ENCODE results near the gene YTHDF1.
"Not testable (repeated sequence)": the region's sequence is repeated elsewhere in the genome, so short reads cannot be mapped to it uniquely, and the experiment has no call there.

The YTHDF1 gene

DNA sequence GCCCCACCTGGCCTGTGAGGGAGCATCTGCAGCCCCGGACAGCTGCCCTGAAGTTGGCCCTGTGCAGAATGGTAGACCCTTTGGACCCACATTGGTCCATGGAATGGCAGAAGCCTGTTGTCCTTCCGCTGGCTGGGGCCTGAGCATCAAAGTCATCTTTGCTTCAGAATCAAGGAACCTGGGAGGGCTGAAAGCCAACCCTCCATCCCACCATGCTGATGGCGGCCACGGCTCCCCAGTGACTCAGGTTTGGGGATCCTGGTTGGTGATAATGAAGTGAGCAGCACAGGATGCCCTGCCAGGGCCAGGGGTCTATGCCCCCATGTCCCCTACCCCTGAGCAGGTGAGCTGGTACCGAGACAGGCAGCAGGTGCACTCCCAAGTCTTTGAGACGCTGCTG lies 52.8 kb downstream of the YTHDF1 start:
- Histone ChIP-seq H3K27ac (ENCODE audit: low read length) (no peak overlapping the region), H3K9me3 (ENCODE audit: control insufficient read depth in 1 of 2, low read length in 2 of 2) (no peaks in the 10 kb centered on the region), H3K27me3 (ENCODE audit: low read depth, low read length) (no peaks in the 10 kb centered on the region), H3K4me3 (ENCODE audit: low read depth in 1 of 2, low read length in 2 of 2) (no peak overlapping the region), H3K36me3 (ENCODE audit: control insufficient read depth in 1 of 2, insufficient read depth in 2 of 2, low read length in 2 of 2) (no peaks in the 10 kb centered on the region), H3K4me1 (ENCODE audit: control insufficient read depth in 1 of 2, insufficient read depth in 2 of 2, low read length in 2 of 2) (no peaks in the 10 kb centered on the region)

DNA sequence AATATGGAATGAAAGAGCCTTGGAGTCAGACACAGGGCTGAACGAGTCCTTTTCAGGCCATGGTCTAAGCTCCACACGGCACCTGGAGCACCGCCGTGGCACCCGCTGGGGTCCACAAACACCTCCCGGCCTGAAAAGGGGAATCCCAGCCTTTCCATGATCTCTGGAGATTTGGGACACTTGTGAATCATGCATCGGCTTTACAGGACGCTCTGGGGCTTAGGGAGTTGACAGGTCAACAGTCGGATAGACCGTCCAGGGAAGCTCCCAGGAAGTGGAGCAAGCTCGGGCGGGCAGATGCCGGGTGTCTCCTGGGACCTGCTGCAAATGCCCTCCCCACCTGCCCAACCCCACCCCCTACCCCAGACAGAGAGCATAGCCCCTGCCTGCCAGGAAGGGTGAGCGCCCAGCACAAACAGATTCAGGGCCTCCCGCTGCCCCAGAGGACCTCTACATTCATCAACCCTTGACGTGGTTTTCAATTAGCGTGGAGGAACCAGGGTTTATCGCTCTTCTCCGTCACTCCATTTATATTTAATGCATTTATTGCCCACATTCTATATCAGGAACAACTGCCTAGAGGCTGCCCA lies 53.6 kb downstream of the YTHDF1 start:
- Histone ChIP-seq H3K9me3 (ENCODE audit: control insufficient read depth in 1 of 2, low read length in 2 of 2) (no peaks in the 10 kb centered on the region), H3K27me3 (ENCODE audit: low read depth, low read length) (no peaks in the 10 kb centered on the region), H3K36me3 (ENCODE audit: control insufficient read depth in 1 of 2, insufficient read depth in 2 of 2, low read length in 2 of 2) (no peaks in the 10 kb centered on the region), H3K27ac (ENCODE audit: low read length) (no peak overlapping the region), H3K4me1 (ENCODE audit: control insufficient read depth in 1 of 2, insufficient read depth in 2 of 2, low read length in 2 of 2) (no peaks in the 10 kb centered on the region), H3K4me3 (ENCODE audit: low read depth in 1 of 2, low read length in 2 of 2) (no peak overlapping the region)

- Histone ChIP-seq H3K27ac (ENCODE audit: low read length) (no peak overlapping the region), H3K9me3 (ENCODE audit: control insufficient read depth in 1 of 2, low read length in 2 of 2) (no peaks in the 10 kb centered on the region), H3K27me3 (ENCODE audit: low read depth, low read length) (no peaks in the 10 kb centered on the region)
Observed at GRCh38 chr20:63161176-63161651, 54.7 kb downstream of the YTHDF1 start.

GRCh38 chr20:63160641-63161175 lies 55.2 kb downstream of the YTHDF1 start:
- no peaks in the 10 kb centered on the region for H3K9me3 ChIP-seq (ENCODE audit: control insufficient read depth in 1 of 2, low read length in 2 of 2)
- H3K36me3 ChIP-seq (ENCODE audit: control insufficient read depth in 1 of 2, insufficient read depth in 2 of 2, low read length in 2 of 2), result no peaks in the 10 kb centered on the region
- no peaks in the 10 kb centered on the region for H3K27me3 ChIP-seq (ENCODE audit: low read depth, low read length)
- H3K27ac ChIP-seq (ENCODE audit: low read length), result no peak overlapping the region
- no peak overlapping the region for H3K4me3 ChIP-seq (ENCODE audit: low read depth in 1 of 2, low read length in 2 of 2)
- no peaks in the 10 kb centered on the region for H3K4me1 ChIP-seq (ENCODE audit: control insufficient read depth in 1 of 2, insufficient read depth in 2 of 2, low read length in 2 of 2)

More at GRCh38 chr20:63161176-63161651, 54.7 kb downstream of the YTHDF1 start:
- Histone ChIP-seq H3K4me3 (ENCODE audit: low read depth in 1 of 2, low read length in 2 of 2) (no peak overlapping the region), H3K36me3 (ENCODE audit: control insufficient read depth in 1 of 2, insufficient read depth in 2 of 2, low read length in 2 of 2) (no peaks in the 10 kb centered on the region), H3K4me1 (ENCODE audit: control insufficient read depth in 1 of 2, insufficient read depth in 2 of 2, low read length in 2 of 2) (no peaks in the 10 kb centered on the region)

- H3K9me3 ChIP-seq (ENCODE audit: control insufficient read depth in 1 of 2, low read length in 2 of 2), result no peaks in the 10 kb centered on the region
- no peaks in the 10 kb centered on the region for H3K36me3 ChIP-seq (ENCODE audit: control insufficient read depth in 1 of 2, insufficient read depth in 2 of 2, low read length in 2 of 2)
- H3K4me1 ChIP-seq (ENCODE audit: control insufficient read depth in 1 of 2, insufficient read depth in 2 of 2, low read length in 2 of 2), result no peaks in the 10 kb centered on the region
- H3K27ac ChIP-seq (ENCODE audit: low read length), result no peak overlapping the region
- no peak overlapping the region for H3K4me3 ChIP-seq (ENCODE audit: low read depth in 1 of 2, low read length in 2 of 2)
- no peaks in the 10 kb centered on the region for H3K27me3 ChIP-seq (ENCODE audit: low read depth, low read length)
Observed at GRCh38 chr20:63159826-63160640, 55.9 kb downstream of the YTHDF1 start.

DNA sequence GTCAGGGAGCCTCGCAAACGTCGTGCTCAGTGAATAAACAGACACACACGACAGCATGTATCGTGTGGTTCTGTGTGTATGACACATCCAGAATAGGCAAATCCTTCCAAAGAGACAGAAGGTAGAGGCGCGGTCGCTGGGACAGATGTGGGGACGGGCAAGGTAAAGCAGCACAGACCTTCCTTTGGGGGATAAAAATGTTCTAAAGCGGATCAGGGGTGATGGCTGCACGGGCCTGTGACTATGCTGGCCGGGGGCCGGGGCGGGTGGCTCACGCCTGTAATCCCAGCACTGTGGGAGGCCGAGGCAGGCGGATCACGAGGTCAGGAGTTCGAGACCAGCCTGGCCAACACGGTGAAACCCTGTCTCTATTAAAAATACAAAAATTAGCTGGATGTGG lies 56.7 kb downstream of the YTHDF1 start:
- not testable (repeated sequence) for H3K27ac ChIP-seq (ENCODE audit: low read length); H3K36me3 ChIP-seq (ENCODE audit: control insufficient read depth in 1 of 2, insufficient read depth in 2 of 2, low read length in 2 of 2); H3K4me3 ChIP-seq (ENCODE audit: low read depth in 1 of 2, low read length in 2 of 2); H3K4me1 ChIP-seq (ENCODE audit: control insufficient read depth in 1 of 2, insufficient read depth in 2 of 2, low read length in 2 of 2); H3K9me3 ChIP-seq (ENCODE audit: control insufficient read depth in 1 of 2, low read length in 2 of 2); H3K27me3 ChIP-seq (ENCODE audit: low read depth, low read length)

DNA sequence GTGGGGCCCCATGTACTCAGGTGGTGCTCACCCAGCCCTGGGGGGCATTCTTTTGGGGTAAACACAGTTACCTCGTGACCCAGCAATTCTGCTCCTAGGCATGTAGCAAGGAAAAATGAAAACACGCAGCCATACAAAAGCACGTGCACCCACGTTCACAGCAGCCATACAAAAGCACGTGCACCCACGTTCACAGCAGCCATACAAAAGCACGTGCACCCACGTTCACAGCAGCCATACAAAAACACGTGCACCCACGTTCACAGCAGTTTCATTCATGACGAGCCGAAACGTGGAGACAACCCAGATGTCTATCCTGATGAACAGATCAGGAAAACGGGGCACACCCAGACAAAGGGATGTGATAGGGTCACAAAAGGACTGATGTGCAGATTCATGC lies 57.1 kb downstream of the YTHDF1 start:
- no peaks in the 10 kb centered on the region for H3K36me3 ChIP-seq (ENCODE audit: control insufficient read depth in 1 of 2, insufficient read depth in 2 of 2, low read length in 2 of 2)
- H3K9me3 ChIP-seq (ENCODE audit: control insufficient read depth in 1 of 2, low read length in 2 of 2), result no peaks in the 10 kb centered on the region
- no peak overlapping the region for H3K27ac ChIP-seq (ENCODE audit: low read length)
- H3K4me3 ChIP-seq (ENCODE audit: low read depth in 1 of 2, low read length in 2 of 2), result no peak overlapping the region
- no peaks in the 10 kb centered on the region for H3K4me1 ChIP-seq (ENCODE audit: control insufficient read depth in 1 of 2, insufficient read depth in 2 of 2, low read length in 2 of 2)
- no peaks in the 10 kb centered on the region for H3K27me3 ChIP-seq (ENCODE audit: low read depth, low read length)

GRCh38 chr20:63158352-63158751 lies 57.6 kb downstream of the YTHDF1 start:
- Histone ChIP-seq H3K27me3 (ENCODE audit: low read depth, low read length) (no peaks in the 10 kb centered on the region), H3K4me3 (ENCODE audit: low read depth in 1 of 2, low read length in 2 of 2) (no peak overlapping the region), H3K9me3 (ENCODE audit: control insufficient read depth in 1 of 2, low read length in 2 of 2) (no peaks in the 10 kb centered on the region), H3K4me1 (ENCODE audit: control insufficient read depth in 1 of 2, insufficient read depth in 2 of 2, low read length in 2 of 2) (no peaks in the 10 kb centered on the region), H3K36me3 (ENCODE audit: control insufficient read depth in 1 of 2, insufficient read depth in 2 of 2, low read length in 2 of 2) (no peaks in the 10 kb centered on the region), H3K27ac (ENCODE audit: low read length) (no peak overlapping the region)

DNA sequence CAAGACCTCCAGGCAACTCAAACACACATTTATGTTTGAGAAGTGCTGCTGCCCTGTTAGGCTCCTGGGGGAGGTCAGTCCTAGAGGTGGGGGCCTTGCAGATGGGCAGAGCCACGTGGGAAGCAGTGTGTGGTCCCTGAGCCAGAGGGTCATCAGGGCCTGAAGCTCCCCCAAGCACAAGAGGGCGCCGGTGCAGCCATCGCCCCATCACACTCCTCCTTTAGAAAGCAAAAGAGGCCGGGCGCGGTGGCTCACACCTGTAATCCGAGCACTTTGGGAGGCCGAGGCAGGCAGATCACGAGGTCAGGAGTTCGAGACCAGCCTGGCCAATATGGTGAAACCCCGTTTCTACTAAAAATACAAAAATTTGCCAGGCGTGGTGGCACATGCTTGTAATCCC lies 58.5 kb downstream of the YTHDF1 start:
- not testable (repeated sequence) for H3K9me3 ChIP-seq (ENCODE audit: control insufficient read depth in 1 of 2, low read length in 2 of 2); H3K27me3 ChIP-seq (ENCODE audit: low read depth, low read length); H3K36me3 ChIP-seq (ENCODE audit: control insufficient read depth in 1 of 2, insufficient read depth in 2 of 2, low read length in 2 of 2); H3K4me3 ChIP-seq (ENCODE audit: low read depth in 1 of 2, low read length in 2 of 2); H3K27ac ChIP-seq (ENCODE audit: low read length); H3K4me1 ChIP-seq (ENCODE audit: control insufficient read depth in 1 of 2, insufficient read depth in 2 of 2, low read length in 2 of 2)

DNA sequence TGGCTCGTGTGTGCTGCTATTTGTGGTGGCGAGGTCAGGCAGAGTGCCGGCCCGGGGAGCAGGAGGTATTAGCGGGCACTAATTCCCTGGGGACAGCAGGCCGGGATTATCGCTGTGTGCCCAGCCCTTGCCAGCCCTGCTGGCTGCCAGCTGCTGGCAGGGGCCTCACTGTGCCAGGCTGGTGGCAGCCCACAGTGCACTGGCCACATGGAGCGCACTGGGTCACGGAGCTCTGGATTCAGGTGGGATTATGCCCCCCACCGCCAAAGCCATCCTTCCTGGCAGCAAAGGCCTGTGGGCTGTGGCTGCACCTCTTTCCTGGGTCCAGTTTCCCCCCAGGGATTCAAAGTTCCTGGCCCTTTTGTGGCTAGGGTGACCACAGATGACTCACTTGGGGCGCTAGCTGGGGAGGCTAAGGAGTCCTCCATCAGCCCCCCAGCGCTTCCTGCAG lies 59.7 kb downstream of the YTHDF1 start:
- no peak overlapping the region for H3K4me3 ChIP-seq (ENCODE audit: low read depth in 1 of 2, low read length in 2 of 2)
- H3K9me3 ChIP-seq (ENCODE audit: control insufficient read depth in 1 of 2, low read length in 2 of 2), result no peaks in the 10 kb centered on the region
- no peaks in the 10 kb centered on the region for H3K36me3 ChIP-seq (ENCODE audit: control insufficient read depth in 1 of 2, insufficient read depth in 2 of 2, low read length in 2 of 2)
- no peaks in the 10 kb centered on the region for H3K4me1 ChIP-seq (ENCODE audit: control insufficient read depth in 1 of 2, insufficient read depth in 2 of 2, low read length in 2 of 2)
- H3K27me3 ChIP-seq (ENCODE audit: low read depth, low read length), result peaks cover 1% of the 10 kb centered on the region
- no peak overlapping the region for H3K27ac ChIP-seq (ENCODE audit: low read length)

DNA sequence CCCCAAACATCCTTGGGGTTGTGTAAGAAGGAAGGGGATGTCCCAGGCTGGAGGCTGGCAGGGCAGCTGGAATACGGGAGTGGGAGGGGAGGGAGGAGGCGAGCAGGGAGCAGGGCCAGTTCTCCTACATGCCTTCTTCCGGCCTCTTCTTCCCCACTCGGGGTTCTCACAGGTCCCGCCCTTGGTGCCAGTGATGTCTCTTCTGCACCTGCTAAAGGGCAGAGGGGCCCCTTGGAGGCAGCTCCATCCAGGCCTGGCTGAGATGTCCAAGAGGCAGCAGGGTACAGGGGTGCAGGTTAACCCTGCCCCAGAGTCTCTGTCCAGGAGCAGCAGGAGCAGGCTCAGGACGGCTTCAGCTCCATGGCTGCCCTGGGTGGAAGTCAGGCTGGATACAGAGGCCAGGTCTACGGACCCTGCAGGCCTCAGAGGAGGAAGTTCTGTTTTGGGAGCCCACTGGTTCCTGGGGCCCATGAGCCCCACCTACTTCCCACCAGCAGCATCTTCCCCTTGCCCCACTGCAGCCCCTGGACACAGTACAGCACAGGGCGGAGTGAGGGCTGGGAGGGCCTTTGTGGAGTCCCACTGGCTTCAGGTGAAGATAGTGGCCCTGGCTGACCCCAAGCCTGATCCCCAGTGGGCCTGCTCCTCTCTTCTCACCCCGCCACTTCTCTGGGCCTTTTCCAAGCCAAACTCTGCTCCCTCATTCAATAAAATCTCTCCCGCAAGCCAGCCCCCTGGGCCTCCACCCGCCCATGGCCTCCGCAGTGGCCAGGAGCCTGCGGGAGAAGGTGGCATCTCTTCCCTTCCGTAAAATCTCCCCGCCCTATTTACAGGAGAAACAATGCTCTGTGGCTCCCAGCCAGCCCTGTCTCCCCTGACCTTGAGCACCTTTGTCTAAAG lies 60.4 kb downstream of the YTHDF1 start:
- H3K36me3 ChIP-seq (ENCODE audit: control insufficient read depth in 1 of 2, insufficient read depth in 2 of 2, low read length in 2 of 2), result no peaks in the 10 kb centered on the region
- no peak overlapping the region for H3K4me3 ChIP-seq (ENCODE audit: low read depth in 1 of 2, low read length in 2 of 2)
- no peaks in the 10 kb centered on the region for H3K4me1 ChIP-seq (ENCODE audit: control insufficient read depth in 1 of 2, insufficient read depth in 2 of 2, low read length in 2 of 2)
- peaks cover 5% of the 10 kb centered on the region for H3K27me3 ChIP-seq (ENCODE audit: low read depth, low read length)
- no peaks in the 10 kb centered on the region for H3K9me3 ChIP-seq (ENCODE audit: control insufficient read depth in 1 of 2, low read length in 2 of 2)
- no peak overlapping the region for H3K27ac ChIP-seq (ENCODE audit: low read length)

Data from muscle layer of duodenum (tissue), 2 donors.